ENCODE measurements around the gene RASL11B.
"Not testable (repeated sequence)": the region's sequence is repeated elsewhere in the genome, so short reads cannot be mapped to it uniquely, and the experiment has no call there.

Gene RASL11B, protein sequence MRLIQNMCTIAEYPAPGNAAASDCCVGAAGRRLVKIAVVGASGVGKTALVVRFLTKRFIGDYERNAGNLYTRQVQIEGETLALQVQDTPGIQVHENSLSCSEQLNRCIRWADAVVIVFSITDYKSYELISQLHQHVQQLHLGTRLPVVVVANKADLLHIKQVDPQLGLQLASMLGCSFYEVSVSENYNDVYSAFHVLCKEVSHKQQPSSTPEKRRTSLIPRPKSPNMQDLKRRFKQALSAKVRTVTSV

DNA sequence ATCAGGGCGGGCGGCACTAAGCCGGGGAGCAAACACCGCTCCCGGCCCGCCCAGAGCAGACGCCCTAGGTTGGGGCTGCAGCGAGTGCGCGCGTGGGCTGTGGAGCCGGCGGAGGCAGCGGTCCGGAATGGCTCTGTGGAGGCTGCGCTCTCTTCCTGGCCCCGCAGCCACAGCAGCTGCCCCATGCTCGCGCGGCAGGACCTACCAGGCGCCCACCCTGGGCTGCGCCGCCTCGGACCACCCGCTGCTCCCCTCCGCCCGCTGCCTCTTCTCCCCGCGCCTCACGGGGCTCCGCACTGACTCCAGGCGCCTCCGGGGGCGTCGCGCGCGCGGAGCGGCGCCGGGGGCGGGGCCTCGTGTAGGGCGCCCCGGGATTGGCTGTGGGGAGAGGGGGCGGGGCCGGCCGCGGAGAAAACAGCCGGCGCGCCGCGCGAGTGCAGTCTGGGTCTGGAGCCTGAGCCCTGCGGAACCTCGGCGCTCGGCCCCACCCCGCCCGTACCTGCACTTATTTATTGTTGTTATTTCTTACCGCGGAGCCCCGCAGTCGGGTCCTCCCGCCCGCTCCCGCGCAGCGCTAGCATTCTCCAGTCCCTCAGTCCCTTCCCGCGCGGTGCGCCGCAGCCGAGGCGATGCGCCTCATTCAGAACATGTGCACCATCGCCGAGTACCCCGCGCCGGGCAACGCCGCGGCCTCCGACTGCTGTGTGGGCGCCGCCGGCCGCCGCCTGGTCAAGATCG lies at the start of gene RASL11B:
Gene RASL11B (plus strand): TSS at position 439 of the 738 bp plus-strand sequence. CDS start 191 bp downstream, at position 630.
- no peak for DNase-seq (ENCODE audit: low read depth, low spot score)

DNA sequence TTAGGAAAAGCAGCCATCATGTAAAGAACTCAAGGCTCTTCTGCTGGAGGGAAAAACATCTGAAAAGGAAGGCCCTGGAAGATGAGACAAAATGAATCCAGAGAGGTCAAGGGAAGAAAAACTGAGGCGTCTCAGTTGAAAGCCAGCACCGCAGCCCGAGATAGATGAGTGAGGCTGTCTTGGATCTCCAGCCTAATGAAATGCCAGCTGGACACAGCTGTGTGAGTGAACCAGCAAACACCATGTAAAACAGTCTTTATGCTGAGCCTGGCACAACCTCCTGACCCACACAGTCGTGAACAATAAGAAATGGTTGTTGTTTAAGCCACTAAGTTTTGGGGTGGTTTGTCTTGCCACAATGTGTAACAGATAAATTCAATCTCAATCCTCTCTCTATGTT lies 48.6 kb upstream of the RASL11B start:
- DNase-seq (ENCODE audit: low read depth, low spot score), result no peak

DNA sequence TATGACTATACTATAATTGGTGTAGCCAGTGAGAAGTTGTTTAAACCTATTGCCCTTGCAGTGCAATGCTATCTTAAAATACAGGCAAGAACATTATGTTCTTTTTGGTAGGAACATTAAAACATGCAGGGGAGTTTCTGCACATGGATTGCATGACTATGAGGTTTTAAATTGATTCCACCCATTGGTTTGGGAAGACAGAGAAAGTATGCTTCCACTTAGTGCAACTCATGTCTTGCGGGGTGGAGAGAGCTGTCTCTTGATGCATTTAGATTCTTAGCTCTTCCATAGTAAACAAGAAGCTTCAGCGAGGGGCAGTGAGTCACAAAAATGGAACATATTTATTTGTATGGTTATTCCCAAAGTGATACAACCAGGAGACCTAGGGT lies 39.5 kb upstream of the RASL11B start:
- DNase-seq (ENCODE audit: low read depth, low spot score), result no peak

DNA sequence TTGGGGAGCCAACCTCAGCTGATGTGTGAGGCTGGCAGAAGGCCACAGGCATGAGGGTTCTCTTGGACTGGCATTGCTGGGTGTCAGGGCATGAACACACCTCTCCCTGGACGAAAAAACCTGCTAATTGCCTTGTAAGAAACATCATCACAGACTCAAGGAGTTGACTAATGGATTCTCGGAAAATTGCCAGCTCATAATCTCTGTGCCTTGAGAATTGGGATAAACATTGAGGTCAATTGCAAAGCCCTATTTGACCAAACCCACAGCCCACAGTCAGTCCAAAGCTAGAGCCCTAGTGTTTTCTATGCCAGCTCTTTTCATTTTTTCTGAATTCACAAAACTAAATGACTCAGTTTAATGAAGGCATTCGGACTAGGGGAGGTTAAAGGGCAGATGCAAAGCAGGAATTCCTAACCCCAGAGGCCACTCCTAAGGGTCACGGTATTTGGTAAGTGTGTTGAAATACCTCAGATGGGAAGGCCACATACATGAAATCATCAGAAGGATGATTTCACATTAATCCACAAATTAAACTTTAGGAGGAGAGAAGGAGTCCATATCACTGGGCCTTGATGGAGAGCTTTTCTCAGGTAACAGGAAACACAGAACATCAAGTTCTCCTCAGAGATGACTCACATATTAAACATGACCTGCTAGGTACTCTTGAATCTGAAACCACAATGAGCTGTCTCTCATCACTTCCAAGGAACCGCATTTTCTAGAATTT lies 39.0 kb upstream of the RASL11B start:
- no peak for DNase-seq (ENCODE audit: low read depth, low spot score)

DNA sequence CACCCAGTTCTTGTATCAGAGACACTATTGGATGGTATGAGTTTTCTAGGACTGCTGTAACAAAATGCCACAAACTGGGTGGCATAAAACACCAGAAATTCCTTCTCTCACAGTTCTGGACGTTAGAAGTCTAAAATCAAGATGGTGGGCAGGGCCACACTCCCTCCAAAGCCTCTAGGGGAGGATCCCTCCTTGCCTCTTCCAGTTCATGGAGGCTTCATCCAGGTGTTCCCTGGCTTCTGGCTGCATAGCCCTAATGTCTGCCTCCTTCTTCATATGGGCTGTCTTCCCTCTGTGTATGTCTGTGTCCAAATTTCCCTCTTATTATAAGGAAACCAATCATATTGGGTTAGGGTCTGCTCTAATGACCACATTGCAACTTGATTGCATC lies 38.4 kb upstream of the RASL11B start:
- no peak for DNase-seq (ENCODE audit: low read depth, low spot score)

DNA sequence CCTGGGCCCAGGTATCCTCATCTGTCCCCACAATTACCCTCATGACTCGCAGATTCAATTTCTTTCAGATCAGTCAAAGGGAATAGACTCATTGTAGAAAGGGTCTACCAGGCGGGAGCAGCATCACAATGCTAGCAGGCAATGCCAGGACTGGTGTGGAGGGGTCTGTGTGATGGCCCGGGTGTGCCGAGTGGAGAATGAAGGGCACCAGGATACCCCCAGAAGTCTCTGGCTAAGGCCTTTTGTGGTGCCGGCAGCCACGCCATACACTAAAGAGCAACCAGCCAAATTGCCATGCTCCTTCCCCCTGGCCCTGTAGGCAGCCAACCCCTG lies 37.9 kb upstream of the RASL11B start:
- no peak for DNase-seq (ENCODE audit: low read depth, low spot score)

DNA sequence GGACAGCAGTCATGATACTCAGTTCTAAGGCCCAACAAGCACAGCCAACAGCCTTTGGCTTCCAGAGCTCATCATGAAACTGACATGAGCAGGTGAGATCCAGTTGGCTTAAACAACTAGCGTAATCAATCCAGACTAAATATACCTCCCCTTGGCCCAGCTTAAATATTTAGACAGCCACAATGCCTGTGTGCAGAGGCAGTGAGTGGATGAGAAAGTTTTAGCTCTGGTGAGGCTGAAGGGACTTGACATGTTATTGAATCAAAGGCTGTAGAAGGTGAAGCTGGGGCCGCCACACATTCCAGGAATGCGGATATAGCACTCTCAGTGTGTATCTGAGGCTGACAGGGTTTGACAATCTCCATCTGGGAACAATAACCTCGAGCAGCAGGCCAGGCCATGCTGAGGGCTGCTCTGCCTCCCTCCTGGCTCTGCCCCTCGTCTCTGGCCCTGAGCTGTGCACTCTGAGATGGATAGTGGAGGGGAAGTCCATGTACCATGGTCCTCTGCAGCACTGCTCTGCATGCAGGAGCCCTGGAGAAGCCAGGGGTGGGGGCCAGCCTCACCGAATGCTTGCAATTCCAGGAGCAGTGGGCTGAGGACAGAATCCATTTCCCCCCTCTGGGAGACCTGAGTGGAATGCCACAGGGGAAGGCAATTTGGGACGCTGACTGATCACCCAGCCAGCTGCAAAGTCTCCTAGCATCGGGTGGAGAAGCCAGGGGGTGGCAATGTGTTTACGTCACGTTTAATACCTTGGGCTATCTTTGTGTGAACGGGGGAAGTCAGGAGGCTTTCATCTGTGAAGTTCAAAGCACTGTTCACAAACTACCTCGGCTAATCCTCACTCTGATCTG lies 37.3 kb upstream of the RASL11B start:
- no peak for DNase-seq (ENCODE audit: low read depth, low spot score)

DNA sequence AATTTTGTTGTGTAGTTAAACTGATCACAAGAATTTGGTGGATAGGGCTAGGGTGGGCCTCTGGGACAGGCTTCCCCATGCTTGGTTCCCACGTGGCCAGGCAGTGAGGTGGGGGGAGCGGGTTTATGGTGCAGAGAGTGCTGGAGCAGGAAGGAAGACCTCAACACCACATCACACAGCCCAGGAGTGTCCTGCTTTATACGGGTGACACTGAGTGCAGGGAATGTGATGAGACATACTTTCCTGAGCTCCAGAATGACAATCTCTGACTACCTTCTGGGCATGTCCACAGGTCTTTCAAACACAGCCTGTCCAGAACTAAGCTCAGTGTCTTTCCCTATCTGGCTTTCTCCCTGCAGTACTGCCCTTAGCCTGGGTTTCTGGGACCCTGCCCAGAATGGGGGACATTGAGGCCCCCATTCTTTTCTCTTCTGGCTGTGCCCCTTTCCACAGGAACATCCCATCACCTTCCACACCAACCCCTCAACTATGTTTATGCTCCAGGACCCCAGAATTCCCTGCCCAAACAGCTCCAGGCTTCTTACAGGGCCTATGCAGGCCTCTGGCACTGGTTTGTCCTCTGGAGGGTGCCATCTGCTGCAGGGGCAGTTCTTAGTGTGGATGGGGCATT lies 36.5 kb upstream of the RASL11B start:
- DNase-seq (ENCODE audit: low read depth, low spot score), result no peak

DNA sequence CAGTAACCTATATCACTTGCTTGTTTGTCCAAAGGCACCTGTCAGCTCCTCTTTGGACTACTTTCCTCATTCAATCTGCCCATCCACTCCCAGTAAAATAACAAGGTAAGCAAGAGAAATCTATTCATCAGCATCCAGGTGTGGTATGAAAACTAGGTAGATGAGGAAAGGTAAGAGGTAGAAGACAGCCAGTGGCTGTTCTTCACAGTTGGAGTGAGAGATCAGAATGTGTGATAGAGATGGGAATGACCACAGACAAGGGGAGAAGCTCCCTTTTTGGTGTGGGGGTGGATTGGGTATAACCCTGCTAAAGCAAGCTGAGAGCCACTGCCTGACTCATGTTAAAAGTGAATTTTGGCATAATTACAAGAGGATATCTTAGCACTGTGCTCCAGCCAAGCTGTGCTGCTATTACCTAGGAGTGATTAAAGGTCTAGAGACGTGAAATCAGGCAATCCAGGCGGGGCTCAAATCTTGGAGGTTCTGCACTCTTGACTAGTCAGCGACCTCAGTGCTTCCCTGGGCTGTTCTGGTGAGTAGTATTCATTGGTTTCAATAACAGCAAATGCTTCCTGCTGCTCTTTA lies 28.1 kb upstream of the RASL11B start:
- no peak for DNase-seq (ENCODE audit: low read depth, low spot score)

DNA sequence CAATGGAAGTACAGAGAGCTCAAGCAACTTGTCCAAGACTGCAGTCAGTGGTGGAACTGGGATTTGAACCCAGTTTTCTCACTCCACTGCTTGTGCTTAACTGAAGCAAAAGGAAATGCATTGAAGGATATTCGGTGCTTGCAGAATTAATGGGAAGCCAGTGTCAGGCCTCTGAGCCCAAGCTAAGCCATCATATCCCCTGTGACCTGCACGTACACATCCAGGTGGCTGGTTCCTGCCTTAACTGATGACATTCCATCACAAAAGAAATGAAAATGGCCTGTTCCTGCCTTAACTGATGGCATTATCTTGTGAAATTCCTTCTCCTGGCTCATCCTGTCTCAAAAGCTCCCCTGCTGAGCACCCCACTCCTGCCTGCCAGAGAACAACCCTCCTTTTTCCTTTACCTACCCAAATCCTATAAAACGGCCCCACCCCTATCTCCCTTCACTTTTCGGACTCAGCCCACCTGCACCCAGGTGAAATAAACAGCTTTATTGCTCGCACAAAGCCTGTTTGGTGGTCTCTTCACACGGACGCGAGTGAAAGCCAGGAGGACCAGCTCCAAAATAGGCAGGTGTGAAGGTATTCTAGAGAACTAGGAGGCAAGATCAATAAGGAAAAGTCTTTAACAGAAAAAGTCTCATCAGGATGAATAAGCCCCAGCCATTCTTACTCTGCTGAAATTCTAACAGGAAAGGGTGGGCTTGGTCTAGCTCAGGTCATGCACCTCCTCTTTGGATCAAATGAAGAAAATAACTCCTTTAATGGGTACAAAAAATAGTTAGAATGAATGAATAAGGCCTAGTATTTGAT lies 27.3 kb upstream of the RASL11B start:
- not testable (repeated sequence) for DNase-seq (ENCODE audit: low read depth, low spot score)

DNA sequence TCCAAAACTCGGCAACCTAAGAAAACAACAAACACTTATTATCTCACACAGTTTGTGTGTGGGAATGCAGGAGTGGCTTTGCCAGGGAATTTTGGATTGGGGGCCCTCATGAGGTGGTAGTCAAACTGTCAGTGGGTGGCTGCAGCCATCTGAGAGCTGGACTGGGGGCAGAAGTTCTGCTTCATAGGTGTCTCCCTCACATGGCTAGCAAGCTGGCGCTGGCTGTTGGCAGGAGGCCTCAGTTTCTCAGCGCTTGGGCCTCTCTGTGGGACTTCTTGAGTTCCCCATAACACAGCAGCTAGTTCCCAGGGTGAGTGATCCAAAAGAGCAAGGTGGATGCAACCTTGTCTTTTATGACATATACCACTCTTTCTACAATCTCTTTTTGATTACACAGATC lies 26.0 kb upstream of the RASL11B start:
- no peak for DNase-seq (ENCODE audit: low read depth, low spot score)

DNA sequence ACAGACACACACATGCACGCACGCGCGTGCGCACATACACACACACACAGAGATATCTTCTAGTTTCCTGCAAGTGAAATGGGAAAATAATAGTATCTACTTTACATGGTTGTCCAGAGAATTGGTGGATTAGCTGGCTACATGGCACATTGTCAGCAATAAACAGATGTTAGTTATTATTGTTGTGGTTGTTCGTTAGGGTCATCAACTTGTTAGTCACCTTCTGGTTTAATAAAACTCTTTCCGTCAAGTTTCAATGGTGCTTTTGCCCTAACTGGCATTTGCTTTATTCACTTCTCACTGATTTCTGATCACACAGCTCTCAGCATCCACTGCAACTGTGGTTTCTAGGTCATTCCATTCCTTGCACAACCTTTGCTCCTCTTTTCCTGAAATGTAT lies 25.4 kb upstream of the RASL11B start:
- no peak for DNase-seq (ENCODE audit: low read depth, low spot score)

DNA sequence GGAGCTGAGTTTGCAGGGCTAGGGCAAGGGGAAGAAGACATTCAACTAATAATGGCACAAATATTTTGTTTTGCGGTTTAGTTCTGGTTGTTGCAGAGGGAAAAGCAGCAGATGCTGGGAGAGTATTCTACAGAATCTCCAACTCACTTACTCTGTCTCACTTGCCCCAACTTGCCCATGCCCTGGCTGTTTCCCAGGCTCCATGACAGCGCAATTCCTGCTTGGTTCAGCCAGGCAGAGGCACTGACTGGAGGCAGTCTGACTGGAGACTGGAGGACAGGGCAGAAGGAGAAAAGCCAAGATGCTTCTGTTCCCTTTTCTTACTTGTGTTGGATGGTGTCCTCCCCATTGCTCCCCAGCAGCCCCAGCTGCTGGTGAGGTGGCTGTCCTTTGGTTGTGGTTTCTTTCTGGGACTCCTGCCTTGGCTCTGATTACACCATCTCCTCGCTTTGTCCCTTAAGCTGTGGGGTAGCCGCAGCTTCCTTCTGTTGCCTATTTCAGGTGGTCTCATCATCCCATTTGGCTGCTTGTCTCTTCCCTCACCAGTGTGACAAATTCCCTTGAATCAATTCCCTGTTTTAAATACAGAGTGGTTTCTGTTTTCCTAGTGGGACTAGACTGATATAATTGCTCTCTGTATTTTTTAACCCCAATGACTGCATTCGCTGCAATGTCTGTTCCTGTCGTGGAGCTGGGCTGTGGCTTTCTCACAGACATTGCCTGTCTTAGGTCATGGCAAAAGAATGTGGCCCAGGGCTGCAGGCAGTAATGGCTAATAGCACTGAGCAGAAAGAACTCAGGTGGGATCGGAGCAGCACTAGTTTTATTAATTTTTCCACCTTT lies 24.2 kb upstream of the RASL11B start:
- no peak for DNase-seq (ENCODE audit: low read depth, low spot score)

DNA sequence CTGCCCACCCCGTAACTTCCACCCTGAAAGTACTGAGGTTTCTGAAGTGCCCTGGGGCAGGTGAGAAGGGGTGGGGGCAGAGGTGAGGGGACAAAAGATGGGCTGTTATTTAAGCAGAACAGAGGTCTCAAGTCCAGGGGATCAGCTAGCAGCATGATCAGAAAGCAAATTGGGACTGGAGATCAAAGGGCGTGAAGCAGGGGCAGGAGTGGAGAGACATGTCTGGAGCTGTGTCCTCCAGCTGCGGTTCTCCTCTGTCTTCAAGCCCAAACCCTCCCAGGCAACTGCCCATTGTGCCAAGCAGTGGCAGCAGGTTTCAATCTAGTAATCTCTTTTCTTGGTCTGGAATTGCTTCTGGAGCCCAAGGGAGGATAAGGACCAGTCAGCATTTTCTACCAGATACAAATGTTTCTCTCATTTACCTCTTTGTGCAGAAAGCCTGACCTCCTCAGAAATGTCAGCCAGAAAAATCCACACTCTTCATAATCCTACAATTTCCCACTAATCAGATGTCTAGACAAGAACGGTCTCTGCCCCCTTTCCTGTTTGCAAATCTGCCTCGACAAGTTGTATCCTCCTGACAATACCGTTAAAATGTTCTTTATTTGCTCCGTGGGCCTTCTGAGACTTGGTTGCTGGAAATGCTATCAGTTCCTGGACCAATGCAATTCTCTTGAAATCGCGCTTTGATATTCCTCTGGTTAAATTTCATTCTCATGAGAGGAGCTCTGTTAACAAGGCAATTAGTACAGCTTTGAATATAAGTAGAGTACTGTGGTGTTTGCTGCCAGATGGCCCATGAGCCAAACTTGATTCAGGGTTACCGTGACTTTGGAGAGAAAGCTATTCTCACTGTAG lies 23.2 kb upstream of the RASL11B start:
- DNase-seq (ENCODE audit: low read depth, low spot score), result no peak

DNA sequence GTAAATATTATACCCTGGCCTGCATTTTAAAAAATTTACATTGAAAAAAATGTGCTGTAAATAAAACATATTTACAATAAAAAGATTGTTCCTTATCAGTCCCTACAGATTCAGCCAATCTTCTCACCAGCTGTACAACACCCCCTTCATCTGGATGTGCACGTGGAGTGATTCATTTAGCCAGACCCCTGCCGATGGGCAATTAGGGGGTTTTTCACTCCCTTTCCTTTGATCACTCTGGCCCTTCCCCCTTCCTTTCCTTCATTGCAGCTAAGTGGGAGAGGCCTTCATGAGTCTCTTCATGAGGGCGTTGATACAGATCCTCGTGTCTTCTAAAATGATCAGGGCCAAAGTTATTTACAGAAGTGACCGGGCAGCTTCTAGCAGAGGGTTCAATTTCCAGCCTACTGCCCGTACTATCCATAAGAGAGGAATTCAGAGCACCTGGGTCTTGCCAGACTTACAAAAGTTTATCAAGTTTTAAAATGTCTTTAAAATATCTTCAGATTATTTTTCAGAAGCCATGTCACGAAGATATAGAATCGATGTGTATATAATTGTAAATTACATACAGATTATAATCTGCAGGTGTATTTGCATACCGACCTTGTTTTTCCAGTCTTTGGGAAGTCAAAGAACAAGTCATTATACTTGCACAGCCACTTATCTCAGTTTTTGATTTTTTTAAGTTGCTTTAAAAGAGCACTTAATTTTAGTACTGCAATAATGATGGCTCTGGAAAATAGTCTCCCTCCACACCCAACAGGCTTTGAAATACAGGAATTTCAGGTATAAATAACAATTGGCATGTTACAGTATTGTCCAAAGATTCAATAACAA lies 21.4 kb upstream of the RASL11B start:
- no peak for DNase-seq (ENCODE audit: low read depth, low spot score)

DNA sequence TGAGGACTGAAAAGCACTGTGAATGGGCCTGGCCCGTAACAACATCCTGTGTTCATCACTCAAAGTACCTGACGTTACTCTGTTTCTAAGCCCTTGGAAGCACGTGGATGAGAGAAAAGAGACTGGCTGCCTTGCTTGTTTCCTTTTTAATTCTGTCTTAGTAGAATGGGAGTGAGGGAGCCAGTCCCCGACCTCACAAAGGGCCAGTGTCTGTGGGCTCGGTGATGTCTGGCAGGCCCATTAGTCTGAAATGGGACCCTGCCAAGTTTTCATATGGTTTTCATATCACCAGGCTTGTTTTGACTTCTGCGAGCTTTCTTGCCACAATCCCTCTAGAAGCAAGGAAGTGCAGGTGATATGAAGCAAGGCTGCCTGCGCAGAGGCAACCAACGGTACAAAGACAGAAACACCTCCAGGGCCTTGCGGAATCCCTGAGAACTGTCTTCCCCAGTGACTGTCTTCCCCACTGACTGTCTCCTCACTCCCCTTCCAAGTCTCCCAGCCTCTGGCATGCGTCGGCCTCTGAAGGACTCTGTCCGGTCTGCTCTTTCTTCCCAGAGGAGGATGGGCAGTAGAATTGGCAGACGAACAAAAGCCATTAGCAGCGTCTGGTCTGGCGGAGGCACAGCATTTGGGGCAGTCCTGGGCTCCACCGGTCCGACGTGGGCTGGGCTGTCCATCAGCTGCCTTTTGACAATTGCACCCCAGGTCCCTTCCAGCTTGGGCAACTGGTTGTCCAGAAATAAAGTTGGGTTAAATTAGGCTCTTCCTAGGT lies 20.2 kb upstream of the RASL11B start:
- DNase-seq (ENCODE audit: low read depth, low spot score), result no peak

DNA sequence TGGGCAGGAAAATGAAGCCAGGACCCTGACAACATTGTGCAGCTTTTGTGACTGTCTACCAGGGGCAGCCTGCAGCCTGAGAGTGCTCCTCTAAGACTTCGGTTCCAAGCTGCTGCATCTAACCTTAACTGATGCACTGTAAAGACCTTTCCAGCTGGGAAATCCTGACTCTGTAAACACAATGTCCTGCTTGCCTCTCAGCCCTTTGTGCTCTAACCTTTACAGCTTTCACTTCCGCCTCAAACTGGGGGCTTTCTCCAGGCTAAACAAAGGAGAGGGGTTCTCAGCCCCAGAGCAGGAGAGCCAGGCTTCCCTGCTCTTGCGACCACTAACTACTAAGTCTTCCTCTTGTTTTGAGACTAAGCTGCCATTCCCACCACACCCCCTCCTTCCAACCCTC lies 19.3 kb upstream of the RASL11B start:
- DNase-seq (ENCODE audit: low read depth, low spot score), result no peak
